ENCODE data around the gene SOX8. TPM values are rescaled to one million over a fixed set of nuclear protein-coding genes. Genes with fewer than 3 reads are reported as not detected.
A peak's percentile ranks its signal among the peaks of the same experiment; 100 is the strongest.

The SOX8 gene
- total RNA-seq, 1 donor from 2014 or later, result 0.26 TPM

DNA sequence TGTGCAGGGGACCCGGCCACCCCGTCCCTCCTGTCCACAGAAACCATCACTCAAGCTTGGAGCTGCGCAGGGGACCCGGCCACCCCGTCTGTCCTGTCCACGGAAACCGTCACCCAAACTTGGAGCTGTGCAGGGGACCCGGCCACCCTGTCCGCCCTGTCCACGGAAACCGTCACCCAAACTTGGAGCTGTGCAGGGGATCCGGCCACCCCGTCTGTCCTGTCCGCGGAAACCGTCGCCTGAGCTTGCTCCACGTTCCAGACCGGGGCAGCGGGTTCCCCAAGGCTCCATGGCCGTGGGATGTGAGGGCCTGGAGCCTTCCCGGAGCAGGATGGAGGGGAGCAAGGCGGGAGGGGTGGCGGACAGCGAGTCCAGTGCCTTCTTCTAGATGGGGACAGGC is 25.2 kb downstream of the SOX8 start:
- DNase-seq (ENCODE audit: low read depth in 2 of 2), result no peak

DNA sequence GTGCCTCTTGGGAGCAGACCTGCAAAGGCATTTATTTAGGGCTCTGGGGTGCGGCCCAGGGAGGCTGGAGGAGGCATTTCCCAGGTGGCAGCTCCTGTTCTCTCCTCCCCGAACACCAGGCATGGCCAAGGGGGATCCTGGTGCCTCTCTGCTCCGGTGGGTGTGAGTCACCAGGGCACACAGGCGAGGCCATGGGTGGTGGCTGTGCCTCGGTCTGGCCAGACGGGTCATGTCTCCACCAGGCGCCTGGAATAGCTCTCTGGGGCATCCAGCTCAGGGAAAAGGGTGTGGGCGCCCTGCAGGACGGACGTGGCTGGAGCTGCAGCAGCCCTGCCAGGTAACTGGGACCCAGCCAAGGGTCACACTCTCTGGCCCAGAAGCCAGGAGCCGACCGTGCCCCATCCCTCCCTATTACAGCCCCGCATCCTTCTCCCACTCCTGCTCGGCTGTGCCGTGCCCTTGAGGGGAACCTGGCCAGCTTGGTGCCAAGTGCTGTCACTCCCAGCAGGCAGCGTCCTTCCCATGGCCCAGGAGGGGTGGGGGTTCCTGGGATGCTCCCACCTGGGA is 25.8 kb downstream of the SOX8 start:
- no peak for DNase-seq (ENCODE audit: low read depth in 2 of 2)

DNA sequence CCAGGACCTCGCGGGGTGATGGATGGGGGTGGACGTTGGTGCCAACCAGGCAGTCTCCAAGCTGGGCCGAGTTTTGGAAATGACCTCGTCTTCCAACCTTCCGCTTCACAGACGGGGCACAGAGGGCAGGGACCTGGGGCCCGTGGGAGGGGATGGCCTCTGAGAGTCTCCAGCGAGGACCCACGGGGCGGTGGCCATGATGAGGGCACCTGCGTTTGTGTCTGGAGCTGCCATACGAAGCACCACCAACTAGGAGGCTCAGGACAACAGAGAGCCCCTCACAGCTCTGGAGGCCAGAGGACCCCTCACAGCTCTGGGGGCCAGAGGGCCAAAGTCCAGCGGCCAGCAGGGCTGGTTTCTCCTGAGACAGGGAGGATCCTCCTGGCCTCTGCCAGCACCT is 26.5 kb downstream of the SOX8 start:
- DNase-seq (ENCODE audit: low read depth in 2 of 2), result no peak

DNA sequence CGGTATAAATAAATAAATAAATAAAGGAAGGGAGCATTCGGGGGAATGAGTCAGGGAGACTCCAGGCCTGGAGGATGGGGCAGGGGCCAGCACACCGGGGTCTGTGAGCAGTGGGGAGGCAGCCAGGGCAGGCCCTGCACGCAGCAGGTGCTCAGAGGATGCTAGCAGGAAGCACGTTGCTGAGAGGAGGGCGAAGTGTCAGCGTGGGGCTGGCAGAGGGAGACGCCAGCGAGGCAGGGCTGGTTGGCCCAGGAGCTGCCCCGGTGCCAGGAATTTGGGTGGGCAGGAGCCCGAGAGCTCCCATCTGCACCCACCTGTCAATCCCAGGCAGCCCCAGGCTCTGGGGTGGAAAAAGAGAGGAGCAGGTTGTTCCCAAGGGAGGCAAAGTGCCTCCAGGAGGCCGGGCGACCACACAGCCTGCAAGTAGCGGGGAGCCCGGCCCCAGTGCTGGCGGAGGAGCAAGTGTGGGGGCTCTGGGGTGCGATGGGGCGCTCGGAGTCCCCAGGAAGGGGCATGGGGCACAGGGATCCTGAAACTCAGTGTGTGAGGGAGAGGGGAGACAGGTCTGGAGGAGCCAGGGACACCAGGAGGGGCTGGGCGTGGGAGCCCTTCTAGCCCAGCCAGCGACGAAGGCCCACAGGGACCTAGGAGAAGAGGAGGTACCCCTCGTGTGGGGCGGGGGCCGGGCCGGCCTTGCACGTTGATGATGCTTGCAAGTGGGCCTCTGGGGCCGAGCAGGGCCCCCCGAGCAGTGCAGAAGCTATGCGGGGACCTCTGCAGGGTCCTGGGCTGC is 28.0 kb downstream of the SOX8 start:
- DNase-seq (ENCODE audit: low read depth in 2 of 2), result no peak

DNA sequence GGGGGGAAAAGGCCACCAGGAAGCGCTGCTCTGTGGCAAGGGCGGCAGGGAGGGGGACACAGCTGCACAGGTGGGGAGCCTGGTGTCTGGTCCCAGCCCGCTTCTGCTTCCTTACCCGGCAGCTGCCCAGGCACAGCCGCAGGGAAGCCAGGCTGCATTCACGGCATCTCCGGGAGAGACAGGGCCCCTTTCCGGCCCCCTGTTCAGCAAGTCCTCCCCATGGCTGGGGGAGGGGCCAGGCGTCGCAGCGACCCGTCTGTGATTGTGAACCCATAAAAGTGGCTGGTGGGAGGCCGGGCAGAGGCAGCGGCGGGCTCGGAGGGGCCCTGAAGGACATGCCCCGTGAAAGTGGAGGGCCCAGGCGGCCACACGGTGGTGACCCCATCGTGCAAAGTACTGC is 28.7 kb downstream of the SOX8 start:
- DNase-seq (ENCODE audit: low read depth in 2 of 2), result no peak

- no peak for DNase-seq (ENCODE audit: low read depth in 2 of 2)
Measured at GRCh38 chr16:1010815-1011214, 29.2 kb downstream of the SOX8 start.

DNA sequence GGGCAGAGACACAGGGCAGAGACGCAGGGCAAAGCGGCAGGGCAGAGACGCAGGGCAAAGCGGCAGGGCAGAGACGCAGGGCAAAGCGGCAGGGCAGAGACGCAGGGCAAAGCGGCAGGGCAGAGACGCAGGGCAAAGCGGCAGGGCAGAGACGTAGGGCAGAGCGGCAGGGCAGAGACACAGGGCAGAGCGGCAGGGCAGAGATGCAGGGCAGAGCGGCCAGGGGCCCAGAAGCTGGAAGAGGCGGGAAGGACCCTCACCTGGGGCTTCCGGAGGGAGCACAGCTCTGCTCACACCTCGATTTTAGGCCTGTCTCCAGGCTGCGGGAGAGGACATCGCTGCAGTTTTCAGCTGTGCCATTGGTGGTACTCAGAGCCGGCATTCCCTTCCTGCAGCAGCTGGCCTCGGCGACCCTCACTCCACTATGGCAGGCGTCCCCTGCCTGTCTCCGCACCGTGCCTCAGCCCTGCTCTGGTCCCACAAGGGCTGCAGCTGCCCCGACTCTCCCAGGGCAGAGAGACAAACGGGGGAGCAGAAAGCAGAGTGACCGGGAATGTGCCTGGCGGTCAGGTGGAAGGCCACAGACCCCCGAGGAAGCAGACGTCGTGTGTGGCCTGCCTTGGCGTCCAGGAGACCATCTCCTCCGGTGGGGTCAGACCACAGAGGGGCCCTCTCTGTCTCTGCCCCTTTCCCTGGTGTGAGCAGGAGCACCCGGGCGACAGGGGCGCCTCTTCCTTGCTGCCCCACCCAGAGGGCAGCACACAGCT is 29.9 kb downstream of the SOX8 start:
- no peak for DNase-seq (ENCODE audit: low read depth in 2 of 2)

DNA sequence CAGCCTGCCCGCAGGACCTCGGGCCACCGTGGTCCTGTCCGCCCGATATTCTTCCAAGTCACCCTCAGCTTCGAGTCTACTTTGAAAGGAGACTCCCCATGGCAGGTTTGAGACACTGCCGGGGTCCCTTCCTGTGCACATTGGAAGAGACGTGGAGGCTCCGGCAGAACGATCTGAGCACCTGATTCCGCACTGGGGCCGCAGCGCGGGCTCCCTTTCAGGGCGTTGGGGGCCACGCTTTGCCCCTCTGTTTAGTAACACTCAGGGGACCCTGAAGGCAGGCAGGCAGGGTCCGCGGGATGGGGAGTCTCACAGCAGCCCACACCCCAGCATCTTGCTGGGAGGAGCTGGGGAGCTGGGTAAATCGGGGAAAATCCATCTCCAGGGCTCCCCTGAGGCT is 30.6 kb downstream of the SOX8 start:
- no peak for DNase-seq (ENCODE audit: low read depth in 2 of 2)

GRCh38 chr16:1012722-1013592 is 31.4 kb downstream of the SOX8 start:
- no peak for DNase-seq (ENCODE audit: low read depth in 2 of 2)

- DNase-seq (ENCODE audit: low read depth in 2 of 2), result no peak
Measured at GRCh38 chr16:1013593-1013900, 32.0 kb downstream of the SOX8 start.

- DNase-seq (ENCODE audit: low read depth in 2 of 2), result no peak
Measured at GRCh38 chr16:1014221-1014620, 32.7 kb downstream of the SOX8 start.

DNA sequence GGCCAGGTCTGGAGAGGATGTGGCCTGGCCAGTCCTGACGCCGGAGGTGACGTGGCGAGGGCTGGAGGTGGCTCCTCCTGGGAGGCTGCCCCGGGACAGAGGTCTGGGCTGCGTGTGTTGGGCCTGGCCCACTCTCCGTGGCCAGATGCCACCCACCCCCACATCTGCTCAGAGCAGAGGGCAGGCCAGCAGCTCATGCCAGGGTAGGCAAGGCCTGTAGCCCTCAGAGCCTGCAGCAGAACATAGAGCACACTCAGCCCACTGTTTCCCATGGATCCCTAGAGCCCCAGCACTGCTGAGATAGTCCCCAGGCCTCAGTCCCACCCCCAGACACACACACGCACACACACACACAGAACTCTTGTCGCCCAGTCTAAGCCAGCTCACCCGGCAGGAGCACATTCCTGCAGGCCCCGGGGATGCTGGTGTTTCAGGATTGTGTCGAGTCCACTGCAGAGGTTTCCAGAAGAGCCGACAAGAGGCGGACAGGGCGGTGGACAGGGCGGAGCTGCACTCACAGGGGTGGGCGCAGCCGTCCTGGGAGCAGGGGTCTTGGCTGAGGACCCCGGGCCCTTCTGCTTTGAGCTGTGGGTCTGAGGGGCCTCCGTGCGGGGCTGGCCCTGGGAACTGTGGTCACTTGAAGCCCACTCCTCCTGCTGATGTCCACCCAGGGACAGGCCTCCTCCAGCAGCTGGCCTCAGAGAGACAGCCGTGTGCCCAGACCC is 33.4 kb downstream of the SOX8 start:
- no peak for DNase-seq (ENCODE audit: low read depth in 2 of 2)

DNA sequence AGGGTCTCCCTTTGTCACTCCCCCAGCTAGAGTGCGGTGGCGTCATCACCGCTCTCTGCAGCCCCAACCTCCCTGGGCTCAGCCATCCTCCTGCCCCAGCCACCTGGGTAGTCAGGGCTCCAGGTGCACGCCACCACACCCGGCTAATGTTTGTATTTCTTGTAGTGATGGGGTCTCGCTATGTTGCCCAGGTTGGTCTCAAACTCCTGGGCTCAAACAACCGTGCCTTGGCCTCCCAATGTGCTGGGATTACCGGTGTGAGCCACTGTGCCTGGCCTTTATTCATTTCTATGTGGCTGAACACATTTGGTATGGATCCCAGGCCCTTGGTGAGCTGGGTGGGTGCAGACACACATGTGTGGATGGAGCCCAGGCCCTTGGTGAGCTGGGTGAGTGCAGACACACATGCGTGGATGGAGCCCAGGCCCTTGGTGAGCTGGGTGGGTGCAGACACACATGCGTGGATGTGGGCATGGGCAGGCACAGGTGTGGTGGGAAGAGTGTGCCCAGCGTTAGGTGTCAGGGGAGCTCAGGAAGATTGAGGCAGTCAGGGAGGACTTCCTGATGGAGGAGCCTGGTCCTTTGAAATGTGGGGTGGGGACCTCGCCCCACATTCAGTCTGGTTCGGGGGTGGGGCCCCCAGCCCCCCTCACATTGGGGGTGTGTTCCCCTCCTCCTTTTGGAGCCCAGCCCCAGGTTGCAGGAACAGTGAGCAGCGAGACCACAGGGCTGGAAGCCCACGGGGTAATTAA is 37.1 kb downstream of the SOX8 start:
- no peak for DNase-seq (ENCODE audit: low read depth in 2 of 2)

DNA sequence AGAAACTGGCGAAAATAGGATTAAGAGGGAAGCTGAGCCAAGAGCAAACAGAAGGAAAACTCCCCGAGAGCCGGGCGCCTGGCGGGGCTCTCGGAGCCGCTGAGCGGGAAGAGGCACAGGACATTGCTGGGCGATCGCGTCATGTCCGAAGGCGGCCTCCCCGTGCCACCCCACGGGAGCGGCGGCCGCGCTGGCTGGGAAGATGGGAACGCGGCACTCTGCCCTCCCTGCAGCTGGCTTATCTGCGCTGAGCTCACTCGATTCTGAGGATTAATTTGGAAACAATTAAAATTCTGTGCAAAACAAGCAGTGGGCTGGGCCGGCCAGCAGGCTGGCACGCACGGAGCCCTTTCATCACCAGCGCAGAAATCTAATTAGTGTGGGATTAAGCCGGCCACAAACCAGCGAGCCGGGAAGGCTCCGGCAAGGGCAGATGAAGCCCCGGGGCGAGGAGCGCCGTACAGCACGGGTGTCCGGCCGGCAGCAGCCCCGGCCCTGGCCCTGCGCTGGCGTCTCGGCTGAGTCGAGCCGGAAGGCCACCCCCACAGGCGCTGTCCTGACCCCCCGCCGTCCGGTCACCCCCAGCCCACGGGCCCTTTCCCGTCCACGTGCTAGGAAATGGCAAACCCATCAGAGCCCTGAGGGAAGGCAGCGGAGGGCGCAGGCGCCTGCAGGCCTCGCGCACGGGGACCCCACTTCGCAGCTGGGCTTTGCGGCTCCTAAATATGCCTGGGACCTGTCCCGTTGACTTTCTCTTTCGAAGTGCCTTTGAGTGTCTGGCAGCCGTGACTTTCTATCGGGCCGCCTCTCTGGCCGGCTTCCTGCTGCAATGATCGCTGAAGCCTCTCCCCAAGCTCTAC is 37.9 kb downstream of the SOX8 start:
- peak in 1 of 2 donors; percentile 40 for DNase-seq (ENCODE audit: low read depth in 2 of 2)

DNA sequence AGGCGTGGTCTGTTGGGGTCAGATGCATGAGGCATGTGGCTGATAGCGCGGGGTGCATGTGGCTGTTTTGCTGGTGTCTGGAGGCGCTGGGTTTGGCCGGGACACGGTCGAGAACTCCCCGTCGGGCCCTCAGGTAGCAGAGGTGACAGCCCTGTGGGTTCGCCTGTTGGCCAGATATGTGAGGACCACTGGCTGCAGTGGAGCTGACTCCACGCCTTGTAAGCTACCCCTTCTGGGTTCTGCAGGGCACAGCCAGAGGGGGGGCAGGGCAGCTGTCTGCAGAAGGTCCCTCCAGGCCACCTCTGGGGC is 38.5 kb downstream of the SOX8 start:
- DNase-seq (ENCODE audit: low read depth in 2 of 2), result no peak

DNA sequence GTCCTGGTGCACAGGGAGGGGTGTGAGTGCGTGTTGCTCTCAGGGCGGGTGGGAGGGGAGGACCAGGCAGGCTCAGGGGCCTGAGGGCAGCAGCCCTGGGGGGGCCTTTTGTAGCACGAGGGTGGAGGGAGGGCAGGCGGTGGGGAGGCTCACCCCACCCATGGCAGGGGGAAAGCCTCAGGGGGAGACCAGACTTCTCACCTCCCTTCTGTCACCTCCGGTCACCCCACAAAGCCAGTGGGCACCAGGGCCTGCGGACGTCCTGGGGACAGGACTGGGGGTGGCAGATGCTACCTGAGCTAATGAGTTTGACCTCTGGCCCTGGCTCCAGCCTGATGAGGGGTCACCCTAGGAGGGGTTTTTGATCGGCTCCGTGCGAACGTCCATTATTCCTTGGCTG is 39.0 kb downstream of the SOX8 start:
- no peak for DNase-seq (ENCODE audit: low read depth in 2 of 2)

GRCh38 chr16:1021553-1022160 is 40.1 kb downstream of the SOX8 start:
- DNase-seq (ENCODE audit: low read depth in 2 of 2), result no peak

DNA sequence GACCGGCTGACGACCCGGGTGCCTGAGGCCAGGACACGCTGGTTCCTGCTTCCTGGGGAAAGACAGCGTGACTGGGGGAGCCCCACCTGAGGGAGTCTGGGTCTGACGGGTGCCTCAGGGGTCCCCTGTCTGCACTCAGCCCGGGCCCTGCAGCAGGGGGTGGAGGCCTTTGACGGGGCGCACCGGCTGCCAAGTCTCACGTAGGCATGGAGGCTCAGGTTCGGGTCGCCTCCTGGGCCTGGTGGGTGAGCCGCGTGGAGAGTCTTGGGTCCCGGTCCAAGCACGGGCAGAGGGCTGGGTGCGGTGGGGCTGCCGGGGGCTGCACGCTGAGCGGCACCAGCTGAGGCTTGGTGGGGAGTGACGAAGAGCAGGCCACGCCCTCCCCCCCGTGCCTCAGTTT is 40.9 kb downstream of the SOX8 start:
- no peak for DNase-seq (ENCODE audit: low read depth in 2 of 2)

DNA sequence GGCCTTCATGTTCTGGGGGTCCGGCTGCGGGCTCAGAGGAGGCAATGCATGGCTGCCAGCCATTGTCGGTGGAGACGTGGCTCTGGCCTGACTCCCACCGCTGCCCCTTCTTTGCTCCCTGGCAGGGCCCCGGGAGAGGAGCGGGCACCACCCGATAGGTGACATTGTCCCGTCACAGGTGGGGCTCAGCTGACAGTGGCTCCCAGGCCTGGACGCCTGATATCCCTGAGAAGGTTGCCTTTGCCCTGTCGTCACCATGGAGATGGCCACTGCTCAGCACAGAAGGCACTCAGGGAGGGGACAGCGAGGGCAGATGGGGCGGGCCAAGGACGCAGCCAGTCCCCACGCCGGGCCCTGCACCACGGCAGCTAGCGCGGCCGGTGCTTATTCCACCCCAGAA is 42.6 kb downstream of the SOX8 start:
- no peak for DNase-seq (ENCODE audit: low read depth in 2 of 2)
